GM13976 (cell line): Measurements from ENCODE around the gene SOS1.

ENCODE experiments used
- DNase-seq: peaks from one replicate; pipeline ENCODE4 v3.0.0; 2012; ENCODE audit warnings: low spot score
- CTCF ChIP-seq: IDR thresholded peaks from 2 replicates; pipeline ENCODE4 v1.5.1; 2012; ENCODE audit warnings: borderline replicate concordance, mild to moderate bottlenecking; ENCODE audit not compliant: insufficient read depth; ENCODE audit errors: extremely low read depth, missing control alignments, control extremely low read depth
- in situ Hi-C: fragments of 300-500 bp; cut with MboI; formaldehyde crosslinking; loops from one replicate; pipeline ENCODE4 v1.12.0; 2022; ENCODE audit warnings: low sequenced_read_pairs, mixed read lengths, inconsistent platforms; ENCODE audit not compliant: unreplicated experiment

Gene SOS1

GRCh38 chr2:39154944-39155343, 34.1 kb upstream of the SOS1 start:
- no peak for DNase-seq
- TF ChIP-seq CTCF, result no peak
- in situ Hi-C loops, result no loop called here

- no peak for DNase-seq
These were observed 32.5 kb upstream of the SOS1 start for GRCh38 chr2:39153312-39153711.

GRCh38 chr2:39152504-39152903, 31.7 kb upstream of the SOS1 start:
- in situ Hi-C loops, result no loop called here
- no peak for DNase-seq
- no peak for TF ChIP-seq CTCF

More at GRCh38 chr2:39153312-39153711, 32.5 kb upstream of the SOS1 start:
- TF ChIP-seq CTCF, result no peak
- in situ Hi-C loops, result no loop called here

GRCh38 chr2:39150890-39151497, 30.1 kb upstream of the SOS1 start:
- DNase-seq, result no peak
- no peak for TF ChIP-seq CTCF
- in situ Hi-C loops, result no loop called here

- in situ Hi-C loops, result no loop called here
- DNase-seq, result no peak
- TF ChIP-seq CTCF, result no peak
These were observed 29.3 kb upstream of the SOS1 start for GRCh38 chr2:39150102-39150562.

GRCh38 chr2:39146630-39147029, 25.8 kb upstream of the SOS1 start:
- in situ Hi-C loops, result no loop called here
- no peak for DNase-seq
- TF ChIP-seq CTCF, result no peak
